Measurements from ENCODE around the gene HOXD1.

- TF ChIP-seq POLR2A (IDR thresholded peaks at IDR 0.05) = no peak
- TF ChIP-seq CTCF (IDR thresholded peaks at IDR 0.05) = no peak
- no peak for TF ChIP-seq POLR2AphosphoS5 (IDR thresholded peaks at IDR 0.05)
Observed at GRCh38 chr2:176163672-176164056, 24.8 kb upstream of the HOXD1 start.

Measured in prostate gland (tissue), 2 donors.